DND-41 (cell line): ENCODE data around the gene NELL2.
"Not testable (repeated sequence)": the region's sequence is repeated elsewhere in the genome, so short reads cannot be mapped to it uniquely, and the experiment has no call there.

ENCODE experiments used
- ATAC-seq: fragments of 200-7000 bp; cut with Tn5 transposase; 3 replicates; pipeline ENCODE4 v1.9.1; 2021; ENCODE audit warnings: low read depth; ENCODE audit not compliant: insufficient read depth
- DNase-seq: peaks from one replicate; pipeline ENCODE4 v3.0.0-alpha.2; 2020
- H2AFZ ChIP-seq: 2 replicates; pipeline ENCODE4 v1.6.0; 2012; ENCODE audit warnings: low read depth, low read length
- H3K27ac ChIP-seq: 2 replicates; pipeline ENCODE4 v1.5.1; 2012; ENCODE audit warnings: low read length, inconsistent platforms
- H3K27me3 ChIP-seq: fragments of 200-600 bp; sonication (generic); 2 replicates; pipeline ENCODE4 v1.6.0; 2012; ENCODE audit warnings: low read length, mild to moderate bottlenecking, inconsistent platforms; ENCODE audit not compliant: insufficient read depth, poor library complexity
- H3K36me3 ChIP-seq: 2 replicates; pipeline ENCODE4 v1.5.1; 2012; ENCODE audit warnings: low read length, inconsistent platforms; ENCODE audit not compliant: insufficient read depth
- H3K4me1 ChIP-seq: 2 replicates; pipeline ENCODE4 v1.5.1; 2012; ENCODE audit warnings: mild to moderate bottlenecking, low read length; ENCODE audit not compliant: insufficient read depth
- H3K4me2 ChIP-seq: 2 replicates; pipeline ENCODE4 v1.6.0; 2012; ENCODE audit warnings: mild to moderate bottlenecking, moderate library complexity, low read length, inconsistent platforms; ENCODE audit not compliant: insufficient read depth
- H3K4me3 ChIP-seq, 2 experiments: fragments of 200-600 bp in 1 of 2; shearing (Covaris generic) in 1 of 2; 2 replicates each; pipeline ENCODE4 v1.5.1; 2012 to 2016; ENCODE audit warnings: inconsistent platforms in 2 of 2, low read length in 2 of 2, mild to moderate bottlenecking in 2 of 2, low read depth in 1 of 2, moderate library complexity in 1 of 2
- H3K79me2 ChIP-seq: 2 replicates; pipeline ENCODE4 v1.6.0; 2012; ENCODE audit warnings: low read length, inconsistent platforms; ENCODE audit not compliant: insufficient read depth
- H3K9ac ChIP-seq: 2 replicates; pipeline ENCODE4 v1.6.0; 2012; ENCODE audit warnings: low read depth, mild to moderate bottlenecking, inconsistent platforms, low read length, moderate library complexity
- H3K9me3 ChIP-seq: 2 replicates; pipeline ENCODE4 v1.5.1; 2012; ENCODE audit warnings: low read length, moderate library complexity, mild to moderate bottlenecking, inconsistent platforms; ENCODE audit not compliant: insufficient read depth, severe bottlenecking
- H4K20me1 ChIP-seq: 2 replicates; pipeline ENCODE4 v1.6.0; 2012; ENCODE audit warnings: low read length; ENCODE audit not compliant: insufficient read depth
- EZH2 ChIP-seq: IDR thresholded peaks from 3 replicates; pipeline ENCODE4 v1.6.1; 2012; ENCODE audit warnings: borderline replicate concordance, low read depth, mild to moderate bottlenecking, moderate library complexity, low read length, inconsistent platforms; ENCODE audit not compliant: severe bottlenecking
- TF ChIP-seq, protein P1 (sequence below): IDR thresholded peaks from 2 replicates; pipeline ENCODE4 v1.5.1; 2012; ENCODE audit warnings: borderline replicate concordance, low read length, moderate library complexity, mild to moderate bottlenecking; ENCODE audit not compliant: poor library complexity, severe bottlenecking; ENCODE audit errors: extremely low read depth

The NELL2 gene

GRCh38 chr12:44697511-44697910, 178.6 kb downstream of the NELL2 start:
- no peaks in the 10 kb centered on the region for H3K36me3 ChIP-seq
- no peak overlapping the region for H3K9ac ChIP-seq
- H3K4me1 ChIP-seq, result no peaks in the 10 kb centered on the region
- H3K4me3 ChIP-seq, result no peak overlapping the region
- peaks cover 6% of the 10 kb centered on the region for H3K27me3 ChIP-seq
- H3K79me2 ChIP-seq, result no peaks in the 10 kb centered on the region
- H3K27ac ChIP-seq, result no peak overlapping the region
- TF ChIP-seq EZH2, result no peak
- TF ChIP-seq, protein P1, sequence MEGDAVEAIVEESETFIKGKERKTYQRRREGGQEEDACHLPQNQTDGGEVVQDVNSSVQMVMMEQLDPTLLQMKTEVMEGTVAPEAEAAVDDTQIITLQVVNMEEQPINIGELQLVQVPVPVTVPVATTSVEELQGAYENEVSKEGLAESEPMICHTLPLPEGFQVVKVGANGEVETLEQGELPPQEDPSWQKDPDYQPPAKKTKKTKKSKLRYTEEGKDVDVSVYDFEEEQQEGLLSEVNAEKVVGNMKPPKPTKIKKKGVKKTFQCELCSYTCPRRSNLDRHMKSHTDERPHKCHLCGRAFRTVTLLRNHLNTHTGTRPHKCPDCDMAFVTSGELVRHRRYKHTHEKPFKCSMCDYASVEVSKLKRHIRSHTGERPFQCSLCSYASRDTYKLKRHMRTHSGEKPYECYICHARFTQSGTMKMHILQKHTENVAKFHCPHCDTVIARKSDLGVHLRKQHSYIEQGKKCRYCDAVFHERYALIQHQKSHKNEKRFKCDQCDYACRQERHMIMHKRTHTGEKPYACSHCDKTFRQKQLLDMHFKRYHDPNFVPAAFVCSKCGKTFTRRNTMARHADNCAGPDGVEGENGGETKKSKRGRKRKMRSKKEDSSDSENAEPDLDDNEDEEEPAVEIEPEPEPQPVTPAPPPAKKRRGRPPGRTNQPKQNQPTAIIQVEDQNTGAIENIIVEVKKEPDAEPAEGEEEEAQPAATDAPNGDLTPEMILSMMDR, result no peak
- no peak overlapping the region for H2AFZ ChIP-seq
- no peak for DNase-seq
- ATAC-seq, result no peak
- no peaks in the 10 kb centered on the region for H4K20me1 ChIP-seq
- H3K9me3 ChIP-seq, result no peaks in the 10 kb centered on the region
- H3K4me2 ChIP-seq, result no peak overlapping the region

GRCh38 chr12:44696542-44696941, 179.6 kb downstream of the NELL2 start:
- ATAC-seq, result no peak
- Histone ChIP-seq H3K27me3 (peaks cover 3% of the 10 kb centered on the region), H3K9ac (no peak overlapping the region), H3K36me3 (no peaks in the 10 kb centered on the region), H2AFZ (no peak overlapping the region), H3K4me1 (no peaks in the 10 kb centered on the region), H3K4me2 (no peak overlapping the region), H3K9me3 (no peaks in the 10 kb centered on the region), H3K4me3 (no peak overlapping the region), H3K79me2 (no peaks in the 10 kb centered on the region), H3K27ac (no peak overlapping the region), H4K20me1 (no peaks in the 10 kb centered on the region)
- no peak for DNase-seq
- TF ChIP-seq EZH2, result no peak
- TF ChIP-seq, protein P1, result no peak

GRCh38 chr12:44694017-44694416, 182.1 kb downstream of the NELL2 start:
- DNase-seq, result no peak
- no peaks in the 10 kb centered on the region for H3K27me3 ChIP-seq
- no peak for ATAC-seq
- H3K4me1 ChIP-seq, result no peaks in the 10 kb centered on the region
- H3K27ac ChIP-seq, result no peak overlapping the region
- no peak overlapping the region for H3K4me2 ChIP-seq
- no peak overlapping the region for H2AFZ ChIP-seq
- H3K36me3 ChIP-seq, result no peaks in the 10 kb centered on the region
- H3K79me2 ChIP-seq, result no peaks in the 10 kb centered on the region
- TF ChIP-seq, protein P1, result no peak
- no peak for TF ChIP-seq EZH2
- no peaks in the 10 kb centered on the region for H3K9me3 ChIP-seq
- H3K9ac ChIP-seq, result no peak overlapping the region
- no peaks in the 10 kb centered on the region for H4K20me1 ChIP-seq
- no peak overlapping the region for H3K4me3 ChIP-seq

DNA sequence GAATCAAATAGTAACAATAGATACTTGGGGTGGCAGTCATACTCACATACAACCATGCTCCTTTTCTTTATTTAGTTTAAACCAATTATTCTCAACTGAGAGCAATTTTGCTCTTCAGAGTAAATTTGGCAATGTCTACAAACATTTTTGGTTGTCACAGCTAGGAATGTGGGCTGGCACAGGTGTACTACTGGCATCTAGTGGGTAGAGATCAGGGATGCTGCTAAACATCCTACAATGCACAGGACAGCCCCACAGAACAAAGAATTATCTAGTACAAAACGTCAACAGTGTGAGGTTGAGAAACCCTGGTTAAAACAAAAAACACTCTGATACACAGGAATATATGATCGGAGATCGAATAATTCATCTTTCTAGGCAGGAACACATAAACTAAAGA, 186.5 kb downstream of the NELL2 start:
- Histone ChIP-seq H3K9ac (no peak overlapping the region), H3K4me1 (no peaks in the 10 kb centered on the region), H3K4me2 (no peak overlapping the region), H3K79me2 (no peaks in the 10 kb centered on the region), H3K36me3 (no peaks in the 10 kb centered on the region), H3K27me3 (no peaks in the 10 kb centered on the region), H3K9me3 (no peaks in the 10 kb centered on the region), H2AFZ (no peak overlapping the region), H4K20me1 (no peaks in the 10 kb centered on the region), H3K4me3 (0 out of 4 replicates have a peak overlapping the region, but pooled peaks of 1 of the 2 experiments have one; percentile 1), H3K27ac (no peak overlapping the region)
- DNase-seq, result no peak
- ATAC-seq, result no peak
- TF ChIP-seq EZH2, result no peak
- TF ChIP-seq, protein P1, result no peak

DNA sequence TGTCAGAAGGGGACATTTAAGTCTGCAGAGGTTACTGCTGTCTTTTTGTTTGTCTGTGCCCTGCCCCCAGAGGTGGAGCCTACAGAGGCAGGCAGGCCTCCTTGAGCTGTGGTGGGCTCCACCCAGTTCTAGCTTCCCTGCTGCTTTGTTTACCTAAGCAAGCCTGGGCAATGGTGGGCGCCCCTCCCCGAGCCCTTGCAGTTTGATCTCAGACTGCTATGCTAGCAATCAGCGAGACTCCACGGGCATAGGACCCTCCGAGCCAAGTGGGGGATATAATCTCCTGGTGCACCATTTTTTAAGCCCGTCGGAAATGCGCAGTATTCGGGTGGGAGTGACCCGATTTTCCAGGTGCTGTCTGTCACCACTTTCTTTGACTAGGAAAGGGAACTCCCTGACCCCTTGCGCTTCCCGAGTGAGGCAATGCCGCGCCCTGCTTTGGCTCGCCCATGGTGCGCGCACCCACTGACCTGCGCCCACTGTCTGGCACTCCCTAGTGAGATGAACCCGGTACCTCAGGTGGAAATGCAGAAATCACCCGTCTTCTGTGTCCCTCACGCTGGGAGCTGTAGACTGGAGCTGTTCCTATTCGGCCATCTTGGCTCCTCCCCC, 189.2 kb downstream of the NELL2 start:
- H3K4me1 ChIP-seq, H3K36me3 ChIP-seq, H3K27me3 ChIP-seq, ATAC-seq, H4K20me1 ChIP-seq, H3K4me2 ChIP-seq, H3K27ac ChIP-seq, H3K4me3 ChIP-seq, H3K79me2 ChIP-seq, DNase-seq, H3K9me3 ChIP-seq, H2AFZ ChIP-seq, H3K9ac ChIP-seq: not testable (repeated sequence)
